HEK293 (cell line): ENCODE measurements around the gene AGAP3.
A peak's percentile ranks its signal among the peaks of the same experiment; 100 is the strongest.

Source experiments
- FEZF1 ChIP-seq: fragments of 450-650 bp; formaldehyde crosslinking; IDR thresholded peaks from 2 replicates; pipeline ENCODE4 v1.5.1; 2016; ENCODE audit warnings: missing biosample characterization, missing genetic modification characterization
- GLI4 ChIP-seq: fragments of 450-650 bp; formaldehyde crosslinking; IDR thresholded peaks from 2 replicates; pipeline ENCODE4 v1.5.1; 2016; ENCODE audit warnings: missing biosample characterization, missing genetic modification characterization
- KLF8 ChIP-seq: fragments of 450-650 bp; formaldehyde crosslinking; IDR thresholded peaks from 2 replicates; pipeline ENCODE4 v1.5.1; 2016; ENCODE audit warnings: missing biosample characterization, missing genetic modification characterization
- MYNN ChIP-seq: fragments of 450-650 bp; formaldehyde crosslinking; IDR thresholded peaks from 2 replicates; pipeline ENCODE4 v1.5.1; 2016; ENCODE audit warnings: missing biosample characterization, missing genetic modification characterization, borderline replicate concordance
- MZF1 ChIP-seq: fragments of 450-650 bp; formaldehyde crosslinking; IDR thresholded peaks from 2 replicates; pipeline ENCODE4 v1.5.1; 2017; ENCODE audit warnings: missing biosample characterization, missing genetic modification characterization, borderline replicate concordance
- OSR2 ChIP-seq: fragments of 450-650 bp; formaldehyde crosslinking; IDR thresholded peaks from 2 replicates; pipeline ENCODE4 v1.5.1; 2016; ENCODE audit warnings: missing biosample characterization, missing genetic modification characterization
- OVOL3 ChIP-seq: fragments of 450-650 bp; formaldehyde crosslinking; IDR thresholded peaks from 2 replicates; pipeline ENCODE4 v1.5.1; 2016; ENCODE audit warnings: missing biosample characterization, missing genetic modification characterization
- WT1 ChIP-seq: fragments of 450-650 bp; formaldehyde crosslinking; IDR thresholded peaks from 2 replicates; pipeline ENCODE4 v1.5.1; 2016; ENCODE audit warnings: missing biosample characterization, missing genetic modification characterization
- ZBTB8A ChIP-seq: fragments of 450-650 bp; formaldehyde crosslinking; IDR thresholded peaks from 2 replicates; pipeline ENCODE4 v1.5.1; 2016; ENCODE audit warnings: missing biosample characterization, missing genetic modification characterization
- ZNF140 ChIP-seq: fragments of 450-650 bp; formaldehyde crosslinking; IDR thresholded peaks from 2 replicates; pipeline ENCODE4 v1.5.1; 2016; ENCODE audit warnings: missing biosample characterization, missing genetic modification characterization
- ZNF174 ChIP-seq: fragments of 450-650 bp; formaldehyde crosslinking; IDR thresholded peaks from 2 replicates; pipeline ENCODE4 v1.5.0; 2017; ENCODE audit warnings: missing biosample characterization, mild to moderate bottlenecking, missing genetic modification characterization
- ZNF2 ChIP-seq: fragments of 450-650 bp; formaldehyde crosslinking; IDR thresholded peaks from 2 replicates; pipeline ENCODE4 v1.5.1; 2016; ENCODE audit warnings: missing biosample characterization, missing genetic modification characterization
- ZNF302 ChIP-seq: fragments of 450-650 bp; formaldehyde crosslinking; IDR thresholded peaks from 2 replicates; pipeline ENCODE4 v1.5.1; 2016; ENCODE audit warnings: missing biosample characterization, missing genetic modification characterization, low read depth
- ZNF416 ChIP-seq: fragments of 450-650 bp; formaldehyde crosslinking; IDR thresholded peaks from 2 replicates; pipeline ENCODE4 v1.5.1; 2016; ENCODE audit warnings: missing biosample characterization, missing genetic modification characterization
- ZNF514 ChIP-seq: fragments of 450-650 bp; formaldehyde crosslinking; IDR thresholded peaks from 2 replicates; pipeline ENCODE4 v1.5.1; 2016; ENCODE audit warnings: missing biosample characterization, missing genetic modification characterization
- ZNF560 ChIP-seq: fragments of 450-650 bp; formaldehyde crosslinking; IDR thresholded peaks from 2 replicates; pipeline ENCODE4 v1.5.1; 2017; ENCODE audit warnings: missing biosample characterization, missing genetic modification characterization, borderline replicate concordance
- ZNF621 ChIP-seq: fragments of 450-650 bp; formaldehyde crosslinking; IDR thresholded peaks from 2 replicates; pipeline ENCODE4 v1.5.1; 2017; ENCODE audit warnings: missing biosample characterization, missing genetic modification characterization
- ZNF624 ChIP-seq: fragments of 450-650 bp; formaldehyde crosslinking; IDR thresholded peaks from 2 replicates; pipeline ENCODE4 v1.5.1; 2017; ENCODE audit warnings: missing biosample characterization, missing genetic modification characterization
- ZNF654 ChIP-seq: fragments of 450-650 bp; formaldehyde crosslinking; IDR thresholded peaks from 2 replicates; pipeline ENCODE4 v1.5.1; 2016; ENCODE audit warnings: low read depth, missing biosample characterization, missing genetic modification characterization
- ZNF677 ChIP-seq: fragments of 450-650 bp; IDR thresholded peaks from 2 replicates; pipeline ENCODE4 v1.5.0; 2018; ENCODE audit warnings: missing biosample characterization, mild to moderate bottlenecking, missing genetic modification characterization, moderate library complexity
- ZNF701 ChIP-seq: fragments of 450-650 bp; formaldehyde crosslinking; IDR thresholded peaks from 2 replicates; pipeline ENCODE4 v1.5.1; 2016; ENCODE audit warnings: missing biosample characterization, missing genetic modification characterization
- ZNF776 ChIP-seq: fragments of 450-650 bp; formaldehyde crosslinking; IDR thresholded peaks from 2 replicates; pipeline ENCODE4 v1.5.0; 2017; ENCODE audit warnings: missing biosample characterization, missing genetic modification characterization, borderline replicate concordance
- TF ChIP-seq, protein P1 (sequence below): fragments of 450-650 bp; formaldehyde crosslinking; IDR thresholded peaks from 2 replicates; pipeline ENCODE4 v1.5.1; 2017; ENCODE audit warnings: missing biosample characterization, missing genetic modification characterization
- TF ChIP-seq, protein P2 (sequence below): fragments of 450-650 bp; formaldehyde crosslinking; IDR thresholded peaks from 2 replicates; pipeline ENCODE4 v1.5.1; 2017; ENCODE audit warnings: missing biosample characterization, missing genetic modification characterization
- TF ChIP-seq, protein P3 (sequence below): fragments of 450-650 bp; formaldehyde crosslinking; IDR thresholded peaks from 2 replicates; pipeline ENCODE4 v1.5.1; 2016; ENCODE audit warnings: missing biosample characterization, missing genetic modification characterization
- TF ChIP-seq, protein P4 (sequence below): fragments of 450-650 bp; formaldehyde crosslinking; IDR thresholded peaks from 2 replicates; pipeline ENCODE4 v1.5.1; 2016; ENCODE audit warnings: missing biosample characterization, missing genetic modification characterization
- TF ChIP-seq, protein P5 (sequence below): fragments of 450-650 bp; formaldehyde crosslinking; IDR thresholded peaks from 2 replicates; pipeline ENCODE4 v1.5.1; 2016; ENCODE audit warnings: missing biosample characterization, missing genetic modification characterization
- TF ChIP-seq, protein P6 (sequence below): fragments of 450-650 bp; formaldehyde crosslinking; IDR thresholded peaks from 2 replicates; pipeline ENCODE4 v1.5.1; 2016; ENCODE audit warnings: missing biosample characterization, missing genetic modification characterization
- TF ChIP-seq, protein P7 (sequence below): fragments of 450-650 bp; formaldehyde crosslinking; IDR thresholded peaks from 2 replicates; pipeline ENCODE4 v1.5.1; 2017; ENCODE audit warnings: missing biosample characterization, missing genetic modification characterization
- TF ChIP-seq, protein P8 (sequence below): fragments of 450-650 bp; formaldehyde crosslinking; IDR thresholded peaks from 2 replicates; pipeline ENCODE4 v1.5.1; 2017; ENCODE audit warnings: missing biosample characterization, missing genetic modification characterization

Gene AGAP3

DNA sequence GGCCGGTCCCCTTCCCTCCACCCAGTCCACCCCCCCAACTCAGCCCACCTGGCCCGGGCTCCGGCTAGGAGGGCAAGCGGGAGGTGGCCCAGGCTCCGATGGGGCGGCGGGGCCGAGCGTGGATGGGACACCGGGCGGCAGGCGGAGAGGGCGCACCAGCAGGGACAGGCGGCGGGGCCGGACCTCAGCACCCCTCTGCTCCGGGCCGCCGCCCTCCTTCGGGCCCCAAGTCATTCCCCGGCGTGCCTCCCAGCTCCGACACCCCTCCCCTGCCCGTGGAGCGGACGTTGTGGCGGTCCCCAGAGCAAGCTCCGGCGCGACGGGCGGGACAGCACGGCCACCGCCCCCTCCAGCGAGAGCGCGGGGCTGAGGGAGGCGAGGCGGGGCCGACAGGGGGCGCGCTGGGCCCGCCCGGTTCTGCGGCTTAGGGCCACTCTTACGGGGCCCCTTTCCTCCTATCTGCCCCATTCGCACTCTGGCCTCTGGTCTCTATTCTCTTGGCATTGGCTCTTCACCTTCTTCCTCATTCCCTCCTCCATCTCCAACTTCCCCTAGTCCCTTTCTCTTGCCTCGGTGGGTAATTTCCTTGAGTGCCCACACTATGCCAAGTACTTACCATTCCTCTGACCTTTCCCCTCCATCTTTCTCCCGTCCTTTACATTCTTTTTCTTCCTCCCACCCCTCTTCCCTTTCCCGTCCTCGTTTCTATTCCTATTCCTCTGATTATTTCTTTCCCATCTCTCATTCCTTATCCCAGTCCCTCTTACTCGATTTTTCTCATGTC lies 81.9 kb downstream of the AGAP3 start (continued):
- TF ChIP-seq, protein P1, sequence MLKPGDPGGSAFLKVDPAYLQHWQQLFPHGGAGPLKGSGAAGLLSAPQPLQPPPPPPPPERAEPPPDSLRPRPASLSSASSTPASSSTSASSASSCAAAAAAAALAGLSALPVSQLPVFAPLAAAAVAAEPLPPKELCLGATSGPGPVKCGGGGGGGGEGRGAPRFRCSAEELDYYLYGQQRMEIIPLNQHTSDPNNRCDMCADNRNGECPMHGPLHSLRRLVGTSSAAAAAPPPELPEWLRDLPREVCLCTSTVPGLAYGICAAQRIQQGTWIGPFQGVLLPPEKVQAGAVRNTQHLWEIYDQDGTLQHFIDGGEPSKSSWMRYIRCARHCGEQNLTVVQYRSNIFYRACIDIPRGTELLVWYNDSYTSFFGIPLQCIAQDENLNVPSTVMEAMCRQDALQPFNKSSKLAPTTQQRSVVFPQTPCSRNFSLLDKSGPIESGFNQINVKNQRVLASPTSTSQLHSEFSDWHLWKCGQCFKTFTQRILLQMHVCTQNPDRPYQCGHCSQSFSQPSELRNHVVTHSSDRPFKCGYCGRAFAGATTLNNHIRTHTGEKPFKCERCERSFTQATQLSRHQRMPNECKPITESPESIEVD (tag by site-specific recombination): no peak
- TF ChIP-seq, protein P2, sequence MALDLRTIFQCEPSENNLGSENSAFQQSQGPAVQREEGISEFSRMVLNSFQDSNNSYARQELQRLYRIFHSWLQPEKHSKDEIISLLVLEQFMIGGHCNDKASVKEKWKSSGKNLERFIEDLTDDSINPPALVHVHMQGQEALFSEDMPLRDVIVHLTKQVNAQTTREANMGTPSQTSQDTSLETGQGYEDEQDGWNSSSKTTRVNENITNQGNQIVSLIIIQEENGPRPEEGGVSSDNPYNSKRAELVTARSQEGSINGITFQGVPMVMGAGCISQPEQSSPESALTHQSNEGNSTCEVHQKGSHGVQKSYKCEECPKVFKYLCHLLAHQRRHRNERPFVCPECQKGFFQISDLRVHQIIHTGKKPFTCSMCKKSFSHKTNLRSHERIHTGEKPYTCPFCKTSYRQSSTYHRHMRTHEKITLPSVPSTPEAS (tag by site-specific recombination): no peak
- no peak for TF ChIP-seq ZNF416 (tag by site-specific recombination)
- TF ChIP-seq, protein P3, sequence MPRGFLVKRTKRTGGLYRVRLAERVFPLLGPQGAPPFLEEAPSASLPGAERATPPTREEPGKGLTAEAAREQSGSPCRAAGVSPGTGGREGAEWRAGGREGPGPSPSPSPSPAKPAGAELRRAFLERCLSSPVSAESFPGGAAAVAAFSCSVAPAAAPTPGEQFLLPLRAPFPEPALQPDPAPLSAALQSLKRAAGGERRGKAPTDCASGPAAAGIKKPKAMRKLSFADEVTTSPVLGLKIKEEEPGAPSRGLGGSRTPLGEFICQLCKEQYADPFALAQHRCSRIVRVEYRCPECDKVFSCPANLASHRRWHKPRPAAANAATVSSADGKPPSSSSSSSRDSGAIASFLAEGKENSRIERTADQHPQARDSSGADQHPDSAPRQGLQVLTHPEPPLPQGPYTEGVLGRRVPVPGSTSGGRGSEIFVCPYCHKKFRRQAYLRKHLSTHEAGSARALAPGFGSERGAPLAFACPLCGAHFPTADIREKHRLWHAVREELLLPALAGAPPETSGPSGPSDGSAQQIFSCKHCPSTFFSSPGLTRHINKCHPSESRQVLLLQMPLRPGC (tag by site-specific recombination): no peak
- TF ChIP-seq ZNF140: no peak
- no peak for TF ChIP-seq ZNF560 (tag by site-specific recombination)
- TF ChIP-seq OSR2: no peak
- no peak for TF ChIP-seq ZNF624
- no peak for TF ChIP-seq MZF1 (tag by site-specific recombination)
- TF ChIP-seq WT1 (tag by site-specific recombination): no peak
- TF ChIP-seq ZNF302 (tag by site-specific recombination): no peak
- TF ChIP-seq, protein P4, sequence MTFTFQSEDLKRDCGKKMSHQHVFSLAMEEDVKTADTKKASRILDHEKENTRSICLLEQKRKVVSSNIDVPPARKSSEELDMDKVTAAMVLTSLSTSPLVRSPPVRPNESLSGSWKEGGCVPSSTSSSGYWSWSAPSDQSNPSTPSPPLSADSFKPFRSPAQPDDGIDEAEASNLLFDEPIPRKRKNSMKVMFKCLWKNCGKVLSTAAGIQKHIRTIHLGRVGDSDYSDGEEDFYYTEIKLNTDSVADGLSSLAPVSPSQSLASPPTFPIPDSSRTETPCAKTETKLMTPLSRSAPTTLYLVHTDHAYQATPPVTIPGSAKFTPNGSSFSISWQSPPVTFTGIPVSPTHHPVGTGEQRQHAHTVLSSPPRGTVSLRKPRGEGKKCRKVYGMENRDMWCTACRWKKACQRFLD (tag by site-specific recombination): no peak
- TF ChIP-seq OVOL3 (tag by site-specific recombination): no peak
- TF ChIP-seq ZNF2: peak; percentile 67; the same call in 1 of the 2 replicates
- TF ChIP-seq, protein P5, sequence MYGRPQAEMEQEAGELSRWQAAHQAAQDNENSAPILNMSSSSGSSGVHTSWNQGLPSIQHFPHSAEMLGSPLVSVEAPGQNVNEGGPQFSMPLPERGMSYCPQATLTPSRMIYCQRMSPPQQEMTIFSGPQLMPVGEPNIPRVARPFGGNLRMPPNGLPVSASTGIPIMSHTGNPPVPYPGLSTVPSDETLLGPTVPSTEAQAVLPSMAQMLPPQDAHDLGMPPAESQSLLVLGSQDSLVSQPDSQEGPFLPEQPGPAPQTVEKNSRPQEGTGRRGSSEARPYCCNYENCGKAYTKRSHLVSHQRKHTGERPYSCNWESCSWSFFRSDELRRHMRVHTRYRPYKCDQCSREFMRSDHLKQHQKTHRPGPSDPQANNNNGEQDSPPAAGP: peak; percentile 72; the same call in 1 of the 2 replicates
- TF ChIP-seq GLI4 (tag by site-specific recombination): no peak; the same call in 1 of the 2 replicates
- TF ChIP-seq, protein P6, sequence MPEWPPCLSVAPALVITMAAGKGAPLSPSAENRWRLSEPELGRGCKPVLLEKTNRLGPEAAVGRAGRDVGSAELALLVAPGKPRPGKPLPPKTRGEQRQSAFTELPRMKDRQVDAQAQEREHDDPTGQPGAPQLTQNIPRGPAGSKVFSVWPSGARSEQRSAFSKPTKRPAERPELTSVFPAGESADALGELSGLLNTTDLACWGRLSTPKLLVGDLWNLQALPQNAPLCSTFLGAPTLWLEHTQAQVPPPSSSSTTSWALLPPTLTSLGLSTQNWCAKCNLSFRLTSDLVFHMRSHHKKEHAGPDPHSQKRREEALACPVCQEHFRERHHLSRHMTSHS: no peak
- TF ChIP-seq ZNF701: no peak
- no peak for TF ChIP-seq ZNF174
- no peak for TF ChIP-seq ZNF654 (tag by site-specific recombination)
- TF ChIP-seq ZNF621 (tag by site-specific recombination): no peak
- no peak for TF ChIP-seq ZNF677 (tag by site-specific recombination)
- peak; percentile 98 for TF ChIP-seq ZBTB8A (tag by site-specific recombination)
- no peak for TF ChIP-seq MYNN (tag by site-specific recombination)
- TF ChIP-seq, protein P7, sequence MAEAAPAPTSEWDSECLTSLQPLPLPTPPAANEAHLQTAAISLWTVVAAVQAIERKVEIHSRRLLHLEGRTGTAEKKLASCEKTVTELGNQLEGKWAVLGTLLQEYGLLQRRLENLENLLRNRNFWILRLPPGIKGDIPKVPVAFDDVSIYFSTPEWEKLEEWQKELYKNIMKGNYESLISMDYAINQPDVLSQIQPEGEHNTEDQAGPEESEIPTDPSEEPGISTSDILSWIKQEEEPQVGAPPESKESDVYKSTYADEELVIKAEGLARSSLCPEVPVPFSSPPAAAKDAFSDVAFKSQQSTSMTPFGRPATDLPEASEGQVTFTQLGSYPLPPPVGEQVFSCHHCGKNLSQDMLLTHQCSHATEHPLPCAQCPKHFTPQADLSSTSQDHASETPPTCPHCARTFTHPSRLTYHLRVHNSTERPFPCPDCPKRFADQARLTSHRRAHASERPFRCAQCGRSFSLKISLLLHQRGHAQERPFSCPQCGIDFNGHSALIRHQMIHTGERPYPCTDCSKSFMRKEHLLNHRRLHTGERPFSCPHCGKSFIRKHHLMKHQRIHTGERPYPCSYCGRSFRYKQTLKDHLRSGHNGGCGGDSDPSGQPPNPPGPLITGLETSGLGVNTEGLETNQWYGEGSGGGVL: peak; percentile 75
- TF ChIP-seq, protein P8, sequence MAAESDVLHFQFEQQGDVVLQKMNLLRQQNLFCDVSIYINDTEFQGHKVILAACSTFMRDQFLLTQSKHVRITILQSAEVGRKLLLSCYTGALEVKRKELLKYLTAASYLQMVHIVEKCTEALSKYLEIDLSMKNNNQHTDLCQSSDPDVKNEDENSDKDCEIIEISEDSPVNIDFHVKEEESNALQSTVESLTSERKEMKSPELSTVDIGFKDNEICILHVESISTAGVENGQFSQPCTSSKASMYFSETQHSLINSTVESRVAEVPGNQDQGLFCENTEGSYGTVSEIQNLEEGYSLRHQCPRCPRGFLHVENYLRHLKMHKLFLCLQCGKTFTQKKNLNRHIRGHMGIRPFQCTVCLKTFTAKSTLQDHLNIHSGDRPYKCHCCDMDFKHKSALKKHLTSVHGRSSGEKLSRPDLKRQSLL: peak; percentile 52; the same call in 1 of the 2 replicates
- no peak for TF ChIP-seq ZNF514
- TF ChIP-seq FEZF1: no peak
- TF ChIP-seq ZNF776 (tag by site-specific recombination): no peak
- TF ChIP-seq KLF8 (tag by site-specific recombination): peak; percentile 57; the same call in 1 of the 2 replicates
